ENCODE results near the gene CFAP74. TPM values are rescaled to one million over a fixed set of nuclear protein-coding genes. Genes with fewer than 3 reads are reported as not detected.

Gene CFAP74
- total RNA-seq, 1 donor, result not detected

DNA sequence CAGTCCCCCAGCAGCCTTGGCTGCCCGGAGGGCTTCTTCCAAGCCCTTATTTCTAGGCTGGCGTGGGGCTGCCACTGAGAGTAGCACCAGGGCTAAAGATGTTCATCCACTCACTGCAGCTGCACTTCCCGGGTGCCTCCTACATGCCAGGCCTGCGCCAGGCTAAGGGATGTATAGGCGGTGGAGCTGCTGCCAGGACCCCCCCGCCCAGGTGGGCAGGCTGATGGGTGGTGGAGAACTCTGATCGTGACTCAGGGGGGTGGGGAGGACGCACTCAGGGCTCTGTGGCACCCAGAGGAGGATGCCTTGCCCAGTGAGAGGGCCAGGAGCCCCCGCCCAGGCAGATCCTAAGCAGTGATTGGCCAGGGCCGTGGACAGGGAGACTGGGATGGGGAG, 34.1 kb downstream of the CFAP74 start:
- no peak for DNase-seq (ENCODE audit: low read depth)
- TF ChIP-seq, protein P1, sequence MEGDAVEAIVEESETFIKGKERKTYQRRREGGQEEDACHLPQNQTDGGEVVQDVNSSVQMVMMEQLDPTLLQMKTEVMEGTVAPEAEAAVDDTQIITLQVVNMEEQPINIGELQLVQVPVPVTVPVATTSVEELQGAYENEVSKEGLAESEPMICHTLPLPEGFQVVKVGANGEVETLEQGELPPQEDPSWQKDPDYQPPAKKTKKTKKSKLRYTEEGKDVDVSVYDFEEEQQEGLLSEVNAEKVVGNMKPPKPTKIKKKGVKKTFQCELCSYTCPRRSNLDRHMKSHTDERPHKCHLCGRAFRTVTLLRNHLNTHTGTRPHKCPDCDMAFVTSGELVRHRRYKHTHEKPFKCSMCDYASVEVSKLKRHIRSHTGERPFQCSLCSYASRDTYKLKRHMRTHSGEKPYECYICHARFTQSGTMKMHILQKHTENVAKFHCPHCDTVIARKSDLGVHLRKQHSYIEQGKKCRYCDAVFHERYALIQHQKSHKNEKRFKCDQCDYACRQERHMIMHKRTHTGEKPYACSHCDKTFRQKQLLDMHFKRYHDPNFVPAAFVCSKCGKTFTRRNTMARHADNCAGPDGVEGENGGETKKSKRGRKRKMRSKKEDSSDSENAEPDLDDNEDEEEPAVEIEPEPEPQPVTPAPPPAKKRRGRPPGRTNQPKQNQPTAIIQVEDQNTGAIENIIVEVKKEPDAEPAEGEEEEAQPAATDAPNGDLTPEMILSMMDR (IDR thresholded peaks at IDR 0.05; ENCODE audit: insufficient read depth, low read length), result no peak
- H3K4me3 ChIP-seq (ENCODE audit: low read depth, low read length), result no peak overlapping the region

DNA sequence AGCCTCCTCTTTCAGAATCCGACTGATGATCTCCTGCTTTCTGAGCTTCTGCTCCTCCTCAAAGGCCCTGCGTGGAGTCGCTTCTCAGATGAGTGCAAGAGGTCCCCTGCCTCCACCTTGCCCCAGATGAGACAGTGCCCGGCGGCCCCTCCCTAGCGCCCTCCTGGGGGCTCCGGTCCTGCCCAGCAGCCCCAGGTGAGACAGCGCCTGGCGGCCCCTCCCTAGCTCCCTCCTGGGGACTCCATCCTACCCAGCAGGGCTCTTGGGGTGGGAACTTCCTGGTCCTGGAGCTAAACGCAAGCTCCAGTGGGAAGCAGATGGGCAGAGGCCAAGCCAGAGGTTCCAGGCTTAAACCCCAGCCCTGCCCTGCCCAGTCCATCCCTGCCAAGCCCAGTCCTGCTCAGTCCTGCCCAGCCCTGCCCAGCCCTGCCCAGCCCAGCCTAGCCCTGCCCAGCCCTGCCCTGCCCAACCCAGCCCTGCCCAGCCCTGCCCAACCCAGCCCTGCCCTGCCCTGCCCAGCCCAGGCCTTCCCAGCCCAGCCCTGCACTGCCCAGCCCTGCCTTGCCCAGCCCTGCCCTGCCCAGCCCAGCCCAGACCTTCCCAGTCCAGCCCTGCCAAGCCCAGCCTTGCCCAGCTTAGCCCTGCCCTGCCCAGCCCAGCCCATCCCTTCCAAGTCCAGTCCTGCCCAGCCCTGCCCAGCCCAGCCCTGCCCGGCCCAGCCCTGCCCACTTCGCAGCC, 34.6 kb downstream of the CFAP74 start:
- no peak for DNase-seq (ENCODE audit: low read depth)
- H3K4me3 ChIP-seq (ENCODE audit: low read depth, low read length), result no peak overlapping the region
- TF ChIP-seq, protein P1 (IDR thresholded peaks at IDR 0.05; ENCODE audit: insufficient read depth, low read length), result no peak

DNA sequence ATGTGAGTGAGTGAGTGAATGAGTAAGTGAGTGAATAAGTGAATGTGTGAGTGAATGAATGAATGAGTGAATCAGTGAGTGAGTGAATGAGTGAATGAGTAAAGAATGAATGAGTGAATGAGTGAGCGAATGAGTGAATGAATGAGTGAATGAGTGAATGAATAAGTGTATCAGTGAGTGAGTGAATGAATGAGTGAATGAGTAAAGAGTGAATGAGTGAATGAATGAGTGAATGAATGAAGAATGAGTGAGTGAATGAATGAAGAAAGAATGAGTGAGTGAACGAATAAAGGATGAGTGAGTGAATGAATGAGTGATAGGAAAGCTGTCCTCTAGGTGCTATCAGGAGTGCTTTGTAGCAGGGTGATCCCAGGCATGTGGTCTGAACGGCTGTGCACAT, 35.7 kb downstream of the CFAP74 start:
- H3K4me3 ChIP-seq (ENCODE audit: low read depth, low read length), result no peak overlapping the region
- no peak for DNase-seq (ENCODE audit: low read depth)
- TF ChIP-seq, protein P1 (IDR thresholded peaks at IDR 0.05; ENCODE audit: insufficient read depth, low read length), result no peak

DNA sequence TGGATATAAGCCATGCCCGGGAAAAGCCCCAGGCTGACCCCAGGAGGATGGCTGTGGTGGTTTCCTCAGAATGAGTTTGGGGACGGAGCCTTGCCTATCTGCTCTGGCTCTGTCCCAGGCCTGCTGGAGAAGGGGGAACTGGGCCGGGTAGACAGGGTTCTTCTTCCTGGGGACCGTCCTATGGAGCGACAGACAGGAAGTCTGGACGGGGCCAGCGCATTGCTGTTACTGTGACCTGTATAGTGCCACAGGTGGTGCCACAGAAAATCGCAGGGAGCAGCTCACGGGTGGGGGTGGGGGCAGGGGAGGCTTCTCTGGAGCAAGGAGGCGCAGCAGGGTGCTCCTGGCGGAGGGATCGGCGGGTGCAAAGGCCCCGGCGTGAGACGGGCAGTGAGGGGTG, 36.4 kb downstream of the CFAP74 start:
- no peak for DNase-seq (ENCODE audit: low read depth)
- H3K4me3 ChIP-seq (ENCODE audit: low read depth, low read length), result no peak overlapping the region
- TF ChIP-seq, protein P1 (IDR thresholded peaks at IDR 0.05; ENCODE audit: insufficient read depth, low read length), result no peak

DNA sequence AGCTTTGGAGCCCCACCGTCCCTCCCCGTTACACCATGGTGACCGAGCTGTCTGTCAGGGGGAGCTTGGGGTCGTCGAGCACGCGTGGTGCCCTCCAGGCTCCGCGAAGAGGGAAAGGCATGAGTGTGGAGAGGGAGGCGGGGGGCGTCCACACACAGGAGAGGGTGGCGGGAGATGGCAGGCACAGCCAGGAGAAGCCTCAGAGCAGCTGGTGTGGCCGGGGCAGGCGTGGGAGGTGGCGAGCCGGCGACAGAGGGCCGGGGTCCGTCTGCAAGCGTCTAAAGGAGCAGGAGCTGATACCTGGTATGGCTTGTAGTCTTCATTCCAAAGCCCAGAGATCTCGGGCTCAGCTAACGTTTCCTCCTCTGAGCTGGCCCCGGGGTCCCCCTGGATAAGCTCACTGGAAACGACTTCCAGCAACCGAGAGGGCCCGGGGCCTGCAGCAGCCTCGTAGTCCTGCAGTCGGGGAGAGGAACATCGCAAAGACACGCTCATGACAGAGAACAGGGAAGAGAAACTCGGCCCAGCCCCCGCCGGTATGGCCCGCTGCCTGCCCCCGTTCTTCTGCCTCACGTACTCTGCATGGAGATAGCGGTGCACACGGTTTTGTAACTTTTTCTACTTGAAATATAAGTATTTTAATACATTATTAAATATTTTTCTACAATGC, 37.4 kb downstream of the CFAP74 start:
- no peak overlapping the region for H3K4me3 ChIP-seq (ENCODE audit: low read depth, low read length)
- no peak for DNase-seq (ENCODE audit: low read depth)
- TF ChIP-seq, protein P1 (IDR thresholded peaks at IDR 0.05; ENCODE audit: insufficient read depth, low read length), result no peak

DNA sequence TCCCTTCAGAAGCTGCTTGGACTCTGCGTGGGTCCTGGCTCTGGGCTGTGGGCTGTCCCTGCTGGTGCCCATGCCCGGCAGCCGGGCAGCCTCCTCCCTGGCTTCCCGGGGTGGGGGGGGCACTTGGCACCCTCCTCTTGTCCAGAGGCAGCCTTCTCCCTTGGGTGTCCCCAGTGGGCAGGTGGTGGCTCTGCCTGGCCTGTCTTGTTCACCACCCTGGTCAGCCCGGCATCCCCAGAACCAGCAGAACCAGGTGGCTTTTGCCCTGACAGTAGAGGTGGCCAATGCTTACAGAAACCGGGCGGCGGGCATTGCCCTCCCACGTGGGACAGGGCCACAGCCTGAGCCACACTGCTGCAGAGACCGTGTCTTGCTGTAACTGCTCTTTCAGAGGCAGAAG, 38.0 kb downstream of the CFAP74 start:
- no peak for DNase-seq (ENCODE audit: low read depth)
- TF ChIP-seq, protein P1 (IDR thresholded peaks at IDR 0.05; ENCODE audit: insufficient read depth, low read length), result no peak
- no peak overlapping the region for H3K4me3 ChIP-seq (ENCODE audit: low read depth, low read length)
